NT2/D1 (cell line): ENCODE data around the gene OR1M1.

Source experiments
- DNase-seq: peaks from one replicate; pipeline ENCODE4 v3.0.0-alpha.2; 2011; ENCODE audit warnings: low read depth, low spot score
- H3K27me3 ChIP-seq: 2 replicates; pipeline ENCODE4 v1.6.0; 2011; ENCODE audit warnings: mild to moderate bottlenecking; ENCODE audit not compliant: insufficient read length, insufficient read depth
- H3K36me3 ChIP-seq: 2 replicates; pipeline ENCODE4 v1.6.1; 2011; ENCODE audit warnings: mild to moderate bottlenecking, low read length, mixed read lengths; ENCODE audit not compliant: insufficient read depth, insufficient read length
- H3K4me1 ChIP-seq: 2 replicates; pipeline ENCODE4 v1.5.1; 2011; ENCODE audit not compliant: insufficient read depth, insufficient read length
- H3K4me3 ChIP-seq: 2 replicates; pipeline ENCODE4 v1.5.1; 2011; ENCODE audit warnings: low read depth; ENCODE audit not compliant: insufficient read length
- H3K9ac ChIP-seq: 2 replicates; pipeline ENCODE4 v1.6.0; 2011; ENCODE audit warnings: low read depth; ENCODE audit not compliant: insufficient read length
- H3K9me3 ChIP-seq: 2 replicates; pipeline ENCODE4 v1.5.1; 2011; ENCODE audit warnings: mild to moderate bottlenecking, low read length; ENCODE audit not compliant: insufficient read depth
- SUZ12 ChIP-seq: IDR thresholded peaks from 2 replicates; pipeline ENCODE4 v1.6.1; 2011; ENCODE audit not compliant: insufficient read length, insufficient read depth; ENCODE audit errors: extremely low read depth
- YY1 ChIP-seq: IDR thresholded peaks from 2 replicates; pipeline ENCODE4 v1.6.1; 2011; ENCODE audit not compliant: insufficient read length, insufficient read depth
- ZNF274 ChIP-seq: IDR thresholded peaks from 2 replicates; pipeline ENCODE4 v1.6.1; 2011; ENCODE audit warnings: mild to moderate bottlenecking, low read depth, low read length

Gene OR1M1, protein sequence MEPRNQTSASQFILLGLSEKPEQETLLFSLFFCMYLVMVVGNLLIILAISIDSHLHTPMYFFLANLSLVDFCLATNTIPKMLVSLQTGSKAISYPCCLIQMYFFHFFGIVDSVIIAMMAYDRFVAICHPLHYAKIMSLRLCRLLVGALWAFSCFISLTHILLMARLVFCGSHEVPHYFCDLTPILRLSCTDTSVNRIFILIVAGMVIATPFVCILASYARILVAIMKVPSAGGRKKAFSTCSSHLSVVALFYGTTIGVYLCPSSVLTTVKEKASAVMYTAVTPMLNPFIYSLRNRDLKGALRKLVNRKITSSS

DNA sequence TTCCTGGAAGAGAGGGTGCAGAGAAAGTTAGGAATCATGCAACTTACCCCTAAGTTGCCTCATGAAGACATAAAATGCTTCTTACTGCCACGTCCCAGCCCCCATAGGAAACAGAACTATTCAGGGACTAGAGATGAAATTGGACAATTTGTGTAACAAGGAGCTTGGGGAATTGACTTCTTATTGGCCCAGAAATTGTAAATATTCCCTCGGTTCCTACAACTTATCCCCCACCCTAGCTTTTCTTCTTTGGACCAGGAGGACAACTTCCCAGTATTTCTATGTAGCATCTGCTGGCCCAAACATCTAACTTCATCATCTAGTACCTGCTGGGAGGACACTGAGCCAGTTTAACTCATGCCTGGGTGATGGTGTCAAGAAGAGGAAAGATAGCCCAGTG lies at the start of gene OR1M1:
Gene OR1M1 (plus strand): TSS at position 301 of the 400 bp plus-strand sequence. CDS start 6,184 bp downstream, outside the sequence.
- H3K36me3 ChIP-seq: no peaks in the 10 kb centered on the region
- TF ChIP-seq SUZ12: no peak
- TF ChIP-seq YY1: no peak
- TF ChIP-seq ZNF274: no peak
- no peaks in the 10 kb centered on the region for H3K9me3 ChIP-seq
- no peak within 1 kb of the TSS for H3K9ac ChIP-seq
- no peaks in the 10 kb centered on the region for H3K27me3 ChIP-seq
- no peak for DNase-seq
- no peaks in the 10 kb centered on the region for H3K4me1 ChIP-seq
- no peak within 1 kb of the TSS for H3K4me3 ChIP-seq

DNA sequence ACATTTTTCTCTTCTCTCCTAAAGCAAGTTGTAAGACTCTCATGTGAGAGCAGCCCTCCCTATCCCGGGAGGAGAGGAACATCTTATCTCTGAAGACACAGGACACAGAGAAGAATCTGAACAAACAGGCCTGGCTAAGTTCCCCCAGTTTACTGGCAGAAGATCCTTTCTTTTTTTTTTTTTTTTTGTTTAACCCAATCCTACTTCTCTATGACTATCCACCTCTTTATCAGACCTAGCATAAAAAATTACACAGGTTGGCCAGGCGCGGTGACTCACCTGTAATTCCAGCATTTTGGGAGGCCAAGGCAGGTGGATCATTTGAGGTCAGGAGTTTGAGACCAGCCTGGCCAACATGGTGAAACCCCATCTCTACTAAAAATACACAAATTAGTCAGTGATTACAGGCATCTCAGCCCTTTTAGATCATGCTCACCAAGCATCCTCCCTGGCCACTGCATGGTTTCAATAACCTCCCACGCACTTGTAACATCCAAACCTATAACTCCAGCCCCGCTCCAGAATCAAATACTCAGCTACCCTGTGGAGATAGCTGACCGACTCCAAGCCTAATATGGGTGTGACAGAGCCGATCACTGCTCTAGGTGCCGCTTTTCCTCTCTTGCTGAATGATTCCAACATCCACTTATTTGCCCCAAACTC lies 49.3 kb upstream of the OR1M1 start:
- H3K9ac ChIP-seq: no peak overlapping the region
- TF ChIP-seq SUZ12 (no peak), YY1 (no peak), ZNF274 (no peak)
- H3K4me3 ChIP-seq: no peak overlapping the region
- H3K9me3 ChIP-seq: no peaks in the 10 kb centered on the region
- H3K27me3 ChIP-seq: no peaks in the 10 kb centered on the region
- DNase-seq: no peak
- H3K36me3 ChIP-seq: no peaks in the 10 kb centered on the region
- no peaks in the 10 kb centered on the region for H3K4me1 ChIP-seq

DNA sequence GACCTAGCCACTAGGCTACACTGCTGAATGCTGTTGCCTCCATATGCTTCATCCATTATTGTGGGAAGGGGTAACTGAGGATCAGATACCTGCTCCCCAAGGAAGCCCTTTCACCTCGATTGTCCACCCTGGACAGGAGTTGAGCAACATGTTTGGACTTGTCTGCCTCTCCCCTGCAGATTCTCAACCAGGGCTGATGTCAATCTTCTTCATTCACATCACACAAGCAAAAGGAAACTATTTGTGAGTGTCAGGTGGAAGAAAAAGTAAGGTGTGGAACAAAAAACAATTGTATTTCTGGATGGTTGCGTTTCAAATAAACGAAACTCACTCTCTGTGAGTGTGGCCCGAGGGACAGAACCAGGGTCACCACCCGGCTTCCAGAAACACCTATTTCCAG lies 47.1 kb upstream of the OR1M1 start:
- no peak for DNase-seq
- no peak overlapping the region for H3K9ac ChIP-seq
- H3K9me3 ChIP-seq: no peaks in the 10 kb centered on the region
- no peaks in the 10 kb centered on the region for H3K27me3 ChIP-seq
- no peaks in the 10 kb centered on the region for H3K36me3 ChIP-seq
- no peak overlapping the region for H3K4me3 ChIP-seq
- TF ChIP-seq SUZ12 (no peak), YY1 (no peak), ZNF274 (no peak)
- H3K4me1 ChIP-seq: peaks cover 3% of the 10 kb centered on the region

DNA sequence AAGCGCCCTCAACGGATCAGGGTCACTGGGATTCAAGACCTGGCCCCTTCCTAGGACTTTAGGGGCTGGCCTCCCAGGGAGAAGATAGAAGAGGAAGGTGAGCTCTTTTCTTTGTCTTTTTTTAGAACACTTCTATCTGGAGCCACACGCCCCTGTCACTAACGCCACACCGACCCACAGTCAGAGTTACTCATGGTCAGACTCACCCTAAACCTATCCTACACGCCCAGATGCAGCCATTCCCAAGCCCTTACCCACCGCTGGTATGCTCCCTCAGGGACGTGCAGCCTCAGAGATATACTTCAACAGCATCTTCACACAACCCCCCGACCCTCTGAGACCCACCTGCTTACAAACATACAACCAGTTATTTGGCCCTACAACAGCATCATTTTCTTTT lies 46.7 kb upstream of the OR1M1 start:
- Histone ChIP-seq H3K36me3 (no peaks in the 10 kb centered on the region), H3K9ac (no peak overlapping the region), H3K4me1 (peaks cover 3% of the 10 kb centered on the region), H3K27me3 (no peaks in the 10 kb centered on the region), H3K4me3 (no peak overlapping the region), H3K9me3 (no peaks in the 10 kb centered on the region)
- no peak for DNase-seq
- no peak for TF ChIP-seq SUZ12
- no peak for TF ChIP-seq YY1
- no peak for TF ChIP-seq ZNF274

DNA sequence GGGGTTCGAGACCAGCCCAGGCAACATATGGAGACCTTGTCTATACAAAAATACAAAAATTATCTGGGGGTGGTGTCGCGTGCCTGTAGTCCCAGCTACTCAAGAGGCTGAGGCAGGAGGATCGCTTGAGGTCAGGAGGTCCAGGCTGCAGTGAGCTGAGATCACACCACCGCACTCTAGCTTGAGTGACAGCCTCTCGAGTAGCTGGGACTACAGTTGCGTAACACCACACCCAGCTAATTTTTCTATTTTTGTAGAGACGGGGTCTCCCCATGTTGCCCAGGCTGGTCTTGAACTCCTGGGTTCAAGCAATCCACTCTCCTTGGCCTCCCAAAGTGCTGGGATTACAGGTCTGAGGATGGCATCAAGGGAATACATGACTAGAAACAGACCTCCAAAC lies 45.8 kb upstream of the OR1M1 start:
- no peak for TF ChIP-seq SUZ12
- TF ChIP-seq YY1: no peak
- TF ChIP-seq ZNF274: no peak
- no peak for DNase-seq
- Histone ChIP-seq H3K9me3 (no peaks in the 10 kb centered on the region), H3K9ac (no peak overlapping the region), H3K4me3 (no peak overlapping the region), H3K27me3 (no peaks in the 10 kb centered on the region), H3K36me3 (no peaks in the 10 kb centered on the region), H3K4me1 (peaks cover 3% of the 10 kb centered on the region)

DNA sequence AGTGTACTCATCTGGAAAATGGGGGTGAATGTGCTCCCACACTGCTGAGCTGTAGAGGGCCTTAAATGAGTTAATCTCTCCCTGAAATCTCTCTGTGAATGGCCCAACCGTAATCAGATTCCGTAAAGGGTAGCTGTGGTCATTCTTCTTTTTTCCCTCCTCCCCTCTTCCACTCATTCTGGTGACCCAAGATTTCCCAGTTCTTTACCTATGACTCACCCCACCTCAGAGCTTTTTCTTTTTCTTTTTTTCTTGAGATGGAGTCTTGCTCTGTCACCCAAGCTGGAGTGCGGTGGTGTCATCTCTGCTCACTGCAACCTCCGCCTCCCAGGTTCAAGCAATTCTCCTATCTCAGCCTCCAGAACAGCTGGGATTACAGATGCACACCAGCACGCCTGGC lies 43.3 kb upstream of the OR1M1 start:
- no peaks in the 10 kb centered on the region for H3K9me3 ChIP-seq

DNA sequence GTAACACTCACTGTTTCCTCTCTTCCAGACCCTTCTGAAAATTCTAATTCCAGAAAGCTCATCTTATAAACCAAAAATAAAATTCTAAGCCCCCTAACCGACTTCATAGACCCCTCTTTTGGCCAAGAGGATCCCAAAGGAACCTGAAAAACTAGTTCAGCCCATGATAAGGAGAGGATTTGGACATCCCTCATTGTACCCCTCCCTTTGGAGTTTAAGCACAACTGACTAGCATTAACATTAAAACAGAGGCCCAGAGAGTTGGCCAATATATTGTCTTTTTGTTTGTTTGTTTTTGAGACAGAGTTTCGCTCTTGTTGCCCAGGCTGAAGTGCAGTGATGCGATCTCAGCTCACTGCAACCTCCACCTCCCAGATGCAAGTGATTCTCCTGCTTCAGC lies 42.4 kb upstream of the OR1M1 start:
- Histone ChIP-seq H3K36me3 (no peaks in the 10 kb centered on the region), H3K9ac (no peak overlapping the region), H3K9me3 (no peaks in the 10 kb centered on the region), H3K4me3 (no peak overlapping the region), H3K27me3 (no peaks in the 10 kb centered on the region), H3K4me1 (peaks cover 3% of the 10 kb centered on the region)
- no peak for DNase-seq
- TF ChIP-seq ZNF274 (no peak), YY1 (no peak), SUZ12 (no peak)

More for the DNA sequence above, 43.3 kb upstream of the OR1M1 start:
- Histone ChIP-seq H3K9ac (no peak overlapping the region), H3K36me3 (no peaks in the 10 kb centered on the region), H3K27me3 (no peaks in the 10 kb centered on the region), H3K4me1 (peaks cover 3% of the 10 kb centered on the region), H3K4me3 (no peak overlapping the region)
- TF ChIP-seq ZNF274 (no peak), SUZ12 (no peak), YY1 (no peak)
- DNase-seq: no peak
